ENCODE measurements around the gene GDF10.

GDF10 gene

GRCh38 chr10:47298715-47299114 lies 1.3 kb upstream of the GDF10 start:
- Histone ChIP-seq H4K20me1 (ENCODE audit: insufficient read depth, low read length, poor library complexity, severe bottlenecking) (no peaks in the 10 kb centered on the region), H3K79me2 (ENCODE audit: insufficient read depth, low read length) (no peaks in the 10 kb centered on the region), H3K9ac (ENCODE audit: low read depth, low read length, poor library complexity, severe bottlenecking) (no peak overlapping the region), H3K36me3 (ENCODE audit: insufficient read depth, low read length) (no peaks in the 10 kb centered on the region), H2AFZ (ENCODE audit: low read length) (no peak overlapping the region; the same call in 1 of the 2 replicates), H3F3A (ENCODE audit: low read depth) (no peaks in the 10 kb centered on the region), H3K9me2 (replicated peaks; ENCODE audit: low read depth, low read length) (no peaks in the 10 kb centered on the region), H3K9me3 (ENCODE audit: insufficient read depth, low read depth, low read length) (no peaks in the 10 kb centered on the region), H3K4me2 (ENCODE audit: low read depth, low read length, poor library complexity, severe bottlenecking) (no peak overlapping the region), H3K4me1 (ENCODE audit: insufficient read depth, low read length, poor library complexity, severe bottlenecking) (peaks cover 34% of the 10 kb centered on the region), H3K27me3 (ENCODE audit: insufficient read depth, low read length, poor library complexity, severe bottlenecking) (no peaks in the 10 kb centered on the region), H3K4me3 (ENCODE audit: low read length, poor library complexity, severe bottlenecking) (no peak overlapping the region)
- TF ChIP-seq CTCF (conservative IDR thresholded peaks at IDR 0.05; ENCODE audit: low read length) (no peak), EZH2phosphoT487 (IDR thresholded peaks at IDR 0.05; ENCODE audit: borderline replicate concordance) (no peak)

- TF ChIP-seq EZH2phosphoT487 (IDR thresholded peaks at IDR 0.05; ENCODE audit: borderline replicate concordance): no peak
- no peak for TF ChIP-seq CTCF (conservative IDR thresholded peaks at IDR 0.05; ENCODE audit: low read length)
- Histone ChIP-seq H3K9me3 (ENCODE audit: insufficient read depth, low read depth, low read length) (no peaks in the 10 kb centered on the region), H3F3A (ENCODE audit: low read depth) (peaks cover 2% of the 10 kb centered on the region), H3K4me3 (ENCODE audit: low read length, poor library complexity, severe bottlenecking) (no peak overlapping the region), H3K36me3 (ENCODE audit: insufficient read depth, low read length) (no peaks in the 10 kb centered on the region), H3K79me2 (ENCODE audit: insufficient read depth, low read length) (no peaks in the 10 kb centered on the region), H4K20me1 (ENCODE audit: insufficient read depth, low read length, poor library complexity, severe bottlenecking) (no peaks in the 10 kb centered on the region), H3K4me2 (ENCODE audit: low read depth, low read length, poor library complexity, severe bottlenecking) (no peak overlapping the region), H3K27me3 (ENCODE audit: insufficient read depth, low read length, poor library complexity, severe bottlenecking) (no peaks in the 10 kb centered on the region), H3K4me1 (ENCODE audit: insufficient read depth, low read length, poor library complexity, severe bottlenecking) (peaks cover 47% of the 10 kb centered on the region), H3K9me2 (replicated peaks; ENCODE audit: low read depth, low read length) (no peaks in the 10 kb centered on the region), H3K9ac (ENCODE audit: low read depth, low read length, poor library complexity, severe bottlenecking) (no peak overlapping the region), H2AFZ (ENCODE audit: low read length) (no peak overlapping the region)
Measured at GRCh38 chr10:47300429-47300931, 483 bp downstream of the GDF10 start.

GRCh38 chr10:47301833-47302232 lies 1.8 kb downstream of the GDF10 start:
- Histone ChIP-seq H3K4me3 (ENCODE audit: low read length, poor library complexity, severe bottlenecking) (no peak overlapping the region), H3K36me3 (ENCODE audit: insufficient read depth, low read length) (no peaks in the 10 kb centered on the region), H3K27me3 (ENCODE audit: insufficient read depth, low read length, poor library complexity, severe bottlenecking) (no peaks in the 10 kb centered on the region), H3K79me2 (ENCODE audit: insufficient read depth, low read length) (no peaks in the 10 kb centered on the region), H3K4me2 (ENCODE audit: low read depth, low read length, poor library complexity, severe bottlenecking) (no peak overlapping the region), H3F3A (ENCODE audit: low read depth) (peaks cover 12% of the 10 kb centered on the region), H3K9me3 (ENCODE audit: insufficient read depth, low read depth, low read length) (no peaks in the 10 kb centered on the region), H3K4me1 (ENCODE audit: insufficient read depth, low read length, poor library complexity, severe bottlenecking) (peaks cover 60% of the 10 kb centered on the region), H3K9me2 (replicated peaks; ENCODE audit: low read depth, low read length) (no peaks in the 10 kb centered on the region), H3K9ac (ENCODE audit: low read depth, low read length, poor library complexity, severe bottlenecking) (peak overlapping the region; percentile 9), H4K20me1 (ENCODE audit: insufficient read depth, low read length, poor library complexity, severe bottlenecking) (no peaks in the 10 kb centered on the region), H2AFZ (ENCODE audit: low read length) (peak overlapping the region; percentile 24; the same call in 1 of the 2 replicates)
- TF ChIP-seq CTCF (conservative IDR thresholded peaks at IDR 0.05; ENCODE audit: low read length) (no peak), EZH2phosphoT487 (IDR thresholded peaks at IDR 0.05; ENCODE audit: borderline replicate concordance) (no peak)
